ENCODE results near the gene DLST.

Gene DLST

DNA sequence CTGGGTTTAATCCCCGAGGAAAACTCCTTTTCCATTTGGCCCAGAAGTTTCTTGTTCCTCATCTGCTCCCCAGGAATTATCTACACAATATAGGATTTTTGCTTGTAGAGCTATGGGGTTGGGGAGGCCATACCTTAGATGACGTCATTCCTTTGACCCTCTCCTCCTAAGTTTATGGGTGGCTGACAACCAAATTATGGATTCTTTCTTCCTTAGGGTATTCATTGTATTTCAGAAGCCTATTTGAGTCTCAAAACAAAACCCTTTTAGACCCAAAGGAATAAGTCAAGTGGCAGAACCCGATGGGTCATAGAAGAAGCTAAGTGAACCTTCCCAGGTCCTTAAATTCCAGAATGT, 20.0 kb upstream of the DLST start:
- DNase-seq = no peak

DNA sequence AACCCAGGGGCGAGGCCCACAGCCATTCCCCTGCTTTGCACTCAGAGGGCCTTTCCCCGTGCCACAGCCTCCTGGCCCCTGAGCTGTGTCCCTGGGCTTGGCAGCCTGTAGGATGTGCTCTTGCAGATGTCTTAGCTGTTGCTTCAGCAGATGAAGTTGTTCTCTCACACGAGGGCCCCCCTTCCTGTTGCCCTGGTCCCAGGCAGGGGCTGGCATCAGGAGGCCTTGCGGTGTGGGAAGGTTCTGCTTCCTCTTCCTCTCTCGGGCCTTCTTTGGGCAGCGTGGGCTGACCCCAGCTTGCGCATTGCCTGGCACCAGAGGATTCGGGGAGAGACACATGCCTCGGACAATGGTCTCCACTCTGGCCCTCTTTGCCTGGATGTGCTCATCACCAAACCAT, 18.4 kb upstream of the DLST start:
- no peak for DNase-seq

DNA sequence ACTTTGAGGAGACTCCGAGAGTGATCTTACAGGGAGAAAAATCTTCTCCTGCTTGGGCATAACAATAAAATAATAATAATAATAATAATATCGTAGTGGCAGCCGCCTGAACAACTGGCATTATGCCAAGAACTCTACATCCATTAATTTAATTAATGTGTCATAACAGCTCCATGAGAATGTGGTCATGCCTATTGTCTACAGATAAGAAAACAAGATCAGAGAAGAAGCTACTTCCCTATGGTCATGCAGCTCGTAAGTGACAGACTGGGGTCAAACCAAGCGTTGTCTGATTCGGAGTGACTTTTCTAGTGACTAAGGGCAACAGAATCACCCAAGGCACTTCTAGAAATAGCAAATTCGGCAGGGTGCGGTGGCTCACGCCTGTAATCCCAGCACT, 17.5 kb upstream of the DLST start:
- no peak for DNase-seq

DNA sequence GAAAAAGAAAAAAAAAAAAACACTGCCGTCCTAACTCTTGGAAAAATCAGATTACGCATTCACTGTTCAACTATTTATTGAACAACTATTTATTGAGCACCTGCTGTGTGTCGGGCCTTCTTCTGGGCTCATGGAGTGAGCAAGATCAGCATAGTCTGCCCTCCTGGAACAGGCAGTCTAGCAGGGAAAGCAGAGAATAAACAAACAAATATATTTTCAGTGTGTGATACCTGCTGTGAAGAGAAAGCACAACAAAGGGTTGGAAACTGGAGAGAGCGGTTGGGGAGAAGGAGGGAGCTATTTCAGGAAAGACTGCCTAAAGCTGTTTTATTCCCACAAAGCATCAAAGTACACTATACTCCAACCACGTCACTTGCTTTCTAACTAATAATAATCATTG, 16.6 kb upstream of the DLST start:
- DNase-seq = no peak

DNA sequence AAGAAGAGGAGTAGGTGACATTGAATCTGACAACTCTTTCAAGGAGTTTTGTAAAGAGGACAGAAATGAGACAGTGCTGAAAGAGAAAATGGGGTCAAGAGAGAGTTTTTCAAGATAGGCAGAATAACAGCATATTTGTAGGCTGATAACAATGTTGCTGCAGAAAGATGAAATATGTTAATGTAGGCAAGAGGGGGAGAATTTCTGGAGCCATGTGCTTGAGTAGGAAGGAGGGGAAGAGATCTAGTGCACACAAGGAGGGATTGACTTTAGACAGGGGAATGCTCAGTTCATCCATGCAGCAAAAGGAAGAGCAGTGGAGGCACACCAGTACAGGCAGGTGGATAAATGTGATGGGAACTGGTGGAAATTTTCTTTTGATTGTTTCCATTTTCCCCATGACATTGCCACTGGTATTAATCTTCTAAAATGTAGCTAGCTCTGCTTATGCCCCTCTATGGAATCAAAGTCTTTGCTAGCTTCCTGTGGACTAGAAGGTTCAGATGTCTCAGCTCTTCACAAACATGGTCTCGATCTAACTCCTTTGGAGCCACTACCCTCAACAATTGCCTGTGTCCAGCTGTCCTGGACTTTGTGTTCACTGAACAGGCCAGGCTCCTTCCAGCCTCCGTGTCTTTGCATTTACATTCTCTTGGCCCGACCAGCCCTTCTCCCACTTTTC, 14.9 kb upstream of the DLST start:
- no peak for DNase-seq

DNA sequence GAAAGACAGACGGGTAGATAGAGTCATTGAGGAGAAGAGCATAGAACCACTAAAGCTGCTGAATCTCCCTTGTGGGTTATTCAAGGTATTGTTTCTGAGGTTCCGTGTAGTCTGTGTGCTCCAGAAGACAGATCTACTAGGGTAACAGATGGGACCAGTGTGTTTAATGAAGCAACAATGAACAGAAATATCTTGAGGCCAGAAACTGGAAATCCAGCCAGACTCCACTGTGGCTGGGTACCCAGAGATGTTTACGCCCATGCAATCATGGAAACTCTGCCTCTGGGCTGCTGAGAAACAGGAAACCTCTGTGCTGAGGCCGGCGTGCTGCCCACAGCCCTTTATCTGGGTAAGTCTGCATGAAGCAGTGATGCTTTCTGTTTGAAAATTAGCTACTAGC, 14.0 kb upstream of the DLST start:
- DNase-seq = no peak

DNA sequence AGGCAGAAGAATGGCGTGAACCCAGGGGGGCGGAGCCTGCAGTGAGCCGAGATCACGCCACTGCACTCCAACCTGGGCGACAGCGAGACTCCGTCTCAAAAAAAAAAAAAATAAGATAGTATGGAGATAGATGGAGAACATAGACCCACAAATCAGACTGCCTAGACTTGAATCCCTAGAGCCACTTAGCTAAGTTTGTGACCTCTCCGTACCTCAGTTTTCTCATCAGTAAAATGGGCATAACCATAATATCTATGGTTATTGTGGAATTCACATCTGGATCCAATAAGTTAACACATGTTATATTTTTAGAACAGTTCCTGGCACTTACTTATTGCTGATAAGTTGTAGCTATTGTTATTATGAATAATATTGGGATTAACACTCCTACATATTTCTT, 13.0 kb upstream of the DLST start:
- no peak for DNase-seq

DNA sequence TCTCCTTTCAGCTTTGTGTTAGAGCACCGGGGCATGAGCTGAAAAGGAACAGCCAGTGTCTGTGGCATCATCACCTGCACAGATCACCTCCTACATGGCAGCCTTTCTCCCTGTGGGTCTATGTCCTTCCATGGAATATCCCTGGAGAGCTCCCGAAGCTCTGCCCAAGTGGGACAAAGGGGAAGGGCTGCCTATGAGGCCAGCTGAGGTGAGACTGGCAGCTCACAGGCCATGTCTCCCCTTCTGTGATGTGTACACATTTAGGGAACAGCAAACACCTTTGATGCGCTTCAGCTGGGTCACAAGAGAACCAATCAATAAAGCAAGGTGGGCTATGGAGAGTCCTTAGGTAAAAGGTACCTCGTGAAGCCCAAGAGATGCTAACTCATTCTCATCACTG, 9.9 kb upstream of the DLST start:
- DNase-seq = no peak

DNA sequence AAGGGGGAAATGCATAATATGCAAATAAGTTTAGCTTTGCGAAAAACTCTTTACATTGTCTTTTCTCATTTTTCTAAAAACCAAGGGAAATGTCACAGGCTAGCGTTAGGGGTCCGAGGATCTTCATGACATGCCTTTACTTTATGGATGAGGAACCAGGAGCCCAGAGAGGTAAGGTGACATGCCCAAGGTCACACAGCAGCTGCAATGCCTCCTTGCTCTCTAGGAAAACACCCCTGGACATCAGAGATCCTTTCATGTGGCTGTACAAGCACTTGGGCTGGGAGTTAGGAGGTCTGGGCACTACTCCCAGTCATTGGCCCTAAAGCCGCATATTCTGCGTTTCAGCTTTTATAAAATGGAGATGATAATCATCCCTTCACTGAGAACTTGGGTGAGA, 6.5 kb upstream of the DLST start:
- DNase-seq = no peak

DNA sequence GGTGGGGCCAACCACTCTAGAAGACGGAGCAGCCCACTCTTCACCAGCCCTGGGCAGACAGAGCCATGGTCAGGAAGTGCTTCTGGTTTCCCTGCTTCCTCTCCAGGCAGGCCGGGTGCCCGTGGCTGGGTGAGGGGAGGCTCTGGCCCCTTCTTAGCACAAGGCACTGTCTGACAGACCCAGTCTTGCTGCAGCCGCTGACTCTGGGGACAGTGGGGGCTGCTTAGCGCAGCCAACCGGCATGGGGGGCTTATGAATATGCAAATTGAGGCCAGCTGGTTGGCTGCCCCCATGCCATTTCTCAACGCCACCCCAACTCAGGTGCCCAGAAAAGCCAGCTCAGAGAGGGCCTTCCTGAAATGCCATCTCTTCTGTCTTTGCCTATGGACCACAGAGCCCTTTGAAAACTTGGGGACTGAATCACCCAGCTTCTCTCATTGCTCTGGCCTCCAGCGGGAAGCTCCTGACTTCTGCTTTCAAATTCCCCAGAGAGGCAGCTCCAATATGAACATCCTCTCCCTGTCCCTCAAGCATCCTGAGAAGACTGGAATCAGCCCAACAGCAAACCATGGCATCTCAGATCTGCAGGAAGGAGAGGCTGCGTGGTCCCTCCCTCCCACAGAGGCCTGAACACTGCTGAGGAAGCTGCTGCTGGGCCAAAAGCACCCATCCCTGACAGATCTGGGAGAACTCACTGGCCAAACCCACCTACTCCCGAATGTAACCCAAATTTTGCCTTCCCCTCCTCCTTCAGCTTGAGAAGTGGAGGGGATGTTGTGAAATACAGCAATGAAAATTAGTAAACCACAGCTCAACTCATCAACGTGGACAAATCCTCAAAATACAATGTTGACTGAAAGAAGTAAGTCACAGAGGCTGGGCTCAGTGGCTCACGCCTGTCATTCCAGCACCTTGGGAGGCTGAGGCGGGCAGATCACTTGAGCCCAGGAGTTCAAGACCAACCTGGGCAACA, 5.5 kb upstream of the DLST start, which contains the start of gene PROX2:
PROX2 (minus strand) TSS at position 205 of the 973 bp plus-strand sequence. CDS start 12,311 bp downstream, outside the sequence.
- no peak for DNase-seq

DNA sequence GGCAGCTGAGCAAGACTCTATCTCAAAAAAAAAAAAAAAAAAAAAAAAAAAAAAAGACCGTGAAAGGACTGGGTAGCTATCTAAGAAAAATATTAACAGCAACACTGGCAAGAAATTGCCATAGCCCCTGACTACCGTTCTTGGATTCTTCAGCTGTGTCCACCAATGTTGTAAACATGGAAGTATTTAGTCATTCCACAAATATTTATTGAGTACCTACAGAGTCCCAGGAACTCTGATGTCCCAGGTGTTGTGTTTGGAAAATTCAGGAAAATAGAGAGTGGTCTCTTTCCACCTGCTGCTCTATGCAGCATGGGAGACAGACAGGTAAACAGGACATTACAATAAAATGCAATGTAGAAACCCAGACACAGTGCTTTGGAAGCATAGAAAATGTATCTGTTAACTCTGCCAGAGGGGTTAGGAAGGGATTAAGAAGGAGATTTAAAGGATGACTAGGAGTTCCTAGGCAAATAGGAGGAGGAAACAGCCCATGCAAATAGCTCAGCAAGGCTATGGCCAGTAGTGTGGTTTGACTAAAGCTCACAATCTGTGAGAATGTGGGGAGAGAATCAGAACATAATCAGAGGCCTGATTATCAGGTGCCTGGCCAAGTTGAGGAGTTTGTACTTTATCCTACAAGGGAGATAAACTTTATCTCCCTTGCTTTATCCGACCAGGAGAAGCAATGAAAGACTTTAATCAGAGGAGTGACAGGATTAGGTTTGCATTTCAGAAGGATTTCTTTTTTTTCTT, 2.1 kb upstream of the DLST start:
- DNase-seq = no peak

DNA sequence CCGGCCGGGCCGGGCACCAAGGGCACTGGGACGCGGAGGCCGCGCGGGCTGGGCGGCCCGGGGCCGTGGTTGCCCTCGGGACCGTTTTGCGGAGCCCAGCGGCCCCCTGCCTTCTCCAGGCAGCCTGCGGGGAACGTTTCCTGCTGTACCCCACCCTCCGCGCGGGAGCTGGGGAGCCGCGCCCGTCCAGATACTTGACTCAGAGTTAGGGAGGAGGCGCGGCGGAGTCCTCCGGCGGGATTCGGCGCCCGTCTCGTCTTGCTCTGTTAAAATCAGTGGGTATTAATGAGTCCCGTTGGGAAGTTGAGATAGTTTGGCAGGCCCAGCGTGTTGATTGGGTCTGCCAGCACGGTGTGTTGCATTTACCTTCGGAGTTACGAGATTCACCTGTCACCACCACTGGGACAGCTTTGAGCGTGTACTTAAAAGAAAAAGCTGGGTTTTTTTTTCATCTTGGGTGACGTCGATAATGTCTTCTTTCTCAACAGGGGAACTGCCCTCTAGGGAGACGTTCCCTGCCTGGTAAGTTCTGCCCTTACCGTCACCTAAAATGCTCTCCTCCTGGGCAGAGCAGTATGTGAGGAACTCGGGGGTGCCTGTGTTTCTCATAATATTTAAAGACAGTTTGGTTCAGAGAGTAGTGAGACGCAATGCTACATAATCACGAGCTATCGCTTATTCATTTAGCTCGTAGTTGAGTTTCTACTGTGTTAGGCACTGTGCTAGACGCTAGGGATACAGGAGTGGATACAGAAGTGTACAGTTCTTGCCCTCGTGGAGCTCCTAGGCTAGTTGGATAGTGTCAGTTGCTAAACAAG, 596 bp downstream of the DLST start:
- DNase-seq = no peak

DNA sequence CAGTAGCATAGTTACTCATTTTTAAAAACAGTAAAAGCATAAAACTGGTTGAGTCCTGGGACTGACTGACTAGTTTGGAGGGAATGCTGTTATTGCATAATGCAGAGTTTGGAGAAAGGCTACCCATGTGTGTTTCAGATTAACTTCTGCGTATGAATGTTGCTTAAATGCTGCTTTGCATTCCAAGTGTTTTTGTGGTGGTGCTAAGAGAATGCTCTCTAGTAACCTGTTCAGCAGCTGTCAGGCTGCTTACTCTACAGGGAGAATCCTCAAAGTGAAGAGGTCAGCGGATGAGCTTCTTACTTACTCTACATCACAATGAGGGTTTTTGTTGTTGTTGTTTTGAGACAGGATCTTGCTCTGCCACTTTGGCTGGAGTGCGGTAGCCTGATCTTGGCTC, 4.3 kb downstream of the DLST start:
- DNase-seq = no peak

DNA sequence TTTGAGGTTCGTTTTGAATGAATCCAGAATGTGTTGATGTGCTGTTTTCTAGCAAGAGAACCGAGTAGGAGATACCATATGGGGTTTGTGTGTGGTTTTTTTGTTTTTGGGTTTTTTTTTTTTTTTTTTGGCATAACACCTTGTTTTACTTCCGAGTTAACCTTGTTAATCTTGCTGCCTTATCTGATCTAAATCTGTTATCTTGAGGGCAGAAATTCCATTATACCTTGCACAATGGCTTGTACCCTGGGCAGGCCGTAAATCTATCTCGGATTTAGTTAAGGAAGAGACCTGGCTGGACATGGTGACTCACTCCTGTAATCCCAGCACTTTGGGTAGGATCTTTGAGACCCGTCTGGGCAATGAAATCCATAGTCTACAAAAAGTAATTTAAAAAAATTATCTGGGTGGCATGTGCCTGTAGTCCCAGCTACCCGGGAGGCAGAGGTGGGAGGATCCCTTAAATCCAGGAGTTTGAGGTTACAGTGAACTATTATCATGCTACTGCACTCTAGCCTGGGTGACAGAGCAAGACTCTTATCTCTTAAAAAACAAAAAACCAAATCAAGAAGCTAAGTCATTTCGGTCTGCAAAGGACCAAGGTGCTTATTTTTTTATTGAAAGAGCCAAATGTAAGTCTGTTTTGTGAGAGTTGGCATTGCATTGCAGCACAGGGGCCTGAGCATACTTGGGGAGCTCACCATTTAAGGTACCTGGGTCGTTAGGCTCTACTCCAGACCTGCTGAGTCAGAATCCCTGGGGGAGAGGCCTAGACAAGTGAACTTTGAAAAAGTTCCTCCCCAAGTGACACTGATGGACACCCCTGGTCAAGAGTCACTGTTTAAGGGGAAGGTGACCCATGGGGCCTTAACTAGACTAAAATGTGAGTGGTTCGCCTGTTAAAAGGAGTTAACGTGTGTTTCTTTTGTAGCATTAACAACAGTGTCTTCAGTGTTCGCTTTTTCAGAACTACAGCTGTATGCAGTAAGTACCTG, 6.7 kb downstream of the DLST start:
- no peak for DNase-seq

DNA sequence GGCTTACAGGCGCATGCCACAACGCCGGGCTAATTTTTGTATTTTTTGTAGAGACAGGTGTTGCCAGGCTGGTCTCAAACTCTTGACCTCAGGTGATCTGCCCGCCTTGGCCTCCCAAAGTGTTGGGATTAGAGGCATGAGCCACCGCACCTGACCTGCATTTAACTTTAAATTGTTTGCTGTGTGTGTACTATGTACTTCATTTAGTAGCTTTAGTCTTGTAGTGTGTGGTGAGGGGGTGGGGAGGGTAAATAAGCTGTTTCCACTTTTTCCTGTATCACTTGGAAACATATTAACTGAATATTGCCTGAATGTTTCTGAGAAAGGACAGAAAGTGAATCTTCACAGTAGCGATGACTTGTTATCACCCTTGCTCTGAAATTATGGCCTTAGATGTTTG, 8.5 kb downstream of the DLST start:
- DNase-seq = no peak

DNA sequence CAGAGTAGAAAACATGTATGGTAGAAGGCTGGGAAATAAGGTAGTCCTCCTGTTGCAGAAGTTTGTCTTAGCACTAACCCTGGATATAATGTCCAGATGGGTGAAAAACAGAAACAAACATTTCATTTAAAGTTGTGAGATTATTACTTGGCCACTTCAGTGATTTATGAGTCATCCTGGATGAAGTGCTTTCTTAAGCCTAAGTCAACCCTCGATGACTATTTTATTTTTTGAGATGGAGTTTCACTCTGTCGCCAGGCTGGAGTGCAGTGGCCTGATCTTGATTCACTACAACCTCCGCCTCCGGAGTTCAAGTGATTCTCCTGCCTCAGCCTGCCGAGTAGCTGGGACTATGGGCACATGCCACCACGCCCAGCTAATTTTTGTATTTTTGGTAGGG, 10.2 kb downstream of the DLST start:
- DNase-seq = no peak

DNA sequence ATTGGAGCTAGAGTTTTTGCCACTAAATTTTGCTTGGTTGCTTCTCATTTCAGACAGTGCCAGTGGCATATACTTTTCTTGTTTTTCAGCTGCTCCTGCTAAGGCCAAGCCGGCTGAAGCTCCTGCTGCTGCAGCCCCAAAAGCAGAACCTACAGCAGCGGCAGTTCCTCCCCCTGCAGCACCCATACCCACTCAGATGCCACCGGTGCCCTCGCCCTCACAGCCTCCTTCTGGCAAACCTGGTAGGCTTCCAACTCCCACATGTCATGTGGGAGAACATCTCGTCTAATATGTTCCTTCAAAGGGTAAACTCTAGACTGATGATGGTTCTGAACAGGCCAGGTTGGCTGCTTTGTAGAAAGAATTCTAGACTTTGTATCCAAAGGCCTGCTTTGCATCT, 11.0 kb downstream of the DLST start:
- DNase-seq = no peak

DNA sequence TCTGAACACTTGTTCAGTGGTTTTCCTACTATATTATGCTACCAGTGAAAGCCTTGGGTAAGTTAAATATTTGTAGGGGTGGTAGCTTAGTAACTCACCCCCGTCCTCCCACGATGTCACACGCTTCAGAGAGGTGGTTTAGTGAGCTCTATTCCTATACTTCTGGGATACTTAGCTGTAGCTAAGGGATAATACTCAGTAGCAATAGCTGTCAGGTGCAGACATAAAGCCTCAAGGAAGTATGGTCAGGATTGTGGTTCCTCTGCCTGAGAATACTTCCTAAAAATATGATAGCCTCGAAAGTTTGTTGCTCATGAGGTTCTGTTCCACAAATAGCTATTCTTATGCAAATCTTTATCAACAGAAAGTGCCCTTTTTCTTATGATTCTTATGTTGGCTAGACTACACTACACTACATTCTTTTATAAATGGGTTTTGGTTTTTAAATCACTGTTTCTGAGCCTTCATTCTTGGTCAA, 11.9 kb downstream of the DLST start:
- no peak for DNase-seq

DNA sequence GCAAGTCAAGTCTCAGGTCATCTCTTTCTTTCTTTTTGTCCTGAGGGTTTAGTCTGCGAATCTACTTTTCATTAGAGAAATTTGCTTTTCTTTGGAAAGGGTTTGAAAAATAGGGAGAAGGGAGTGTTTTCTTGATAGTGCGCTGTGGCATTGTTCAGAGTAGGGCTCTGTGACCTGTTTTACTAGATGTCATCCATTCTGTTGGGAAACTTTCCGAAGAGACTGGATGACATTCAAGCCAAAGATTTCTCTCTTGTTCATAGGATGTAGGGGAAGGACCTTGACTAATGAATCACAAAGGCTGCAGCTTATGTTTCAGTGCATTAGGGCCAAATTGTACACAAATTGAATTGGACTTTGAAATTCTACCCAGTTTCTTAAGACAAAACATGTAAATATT, 14.7 kb downstream of the DLST start:
- DNase-seq = no peak

DNA sequence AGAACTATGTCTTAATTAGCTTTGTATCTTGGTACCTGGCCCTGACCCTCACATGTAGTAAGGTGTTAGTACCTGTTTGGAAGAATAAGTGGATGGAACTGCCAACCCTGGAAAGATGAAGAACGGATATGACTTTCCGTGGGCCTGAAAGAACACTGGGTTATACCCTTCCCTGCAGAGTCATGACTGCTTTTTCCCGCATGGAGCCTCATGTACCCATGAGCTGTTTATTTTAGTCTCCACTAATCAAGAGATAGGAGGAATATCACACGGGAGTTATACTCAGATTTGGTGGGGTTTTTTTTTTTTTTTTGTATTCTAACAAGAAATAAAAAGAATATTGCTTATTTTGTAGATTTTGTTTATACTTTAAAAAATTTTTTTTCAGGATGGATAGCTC, 15.9 kb downstream of the DLST start:
- no peak for DNase-seq

DNA sequence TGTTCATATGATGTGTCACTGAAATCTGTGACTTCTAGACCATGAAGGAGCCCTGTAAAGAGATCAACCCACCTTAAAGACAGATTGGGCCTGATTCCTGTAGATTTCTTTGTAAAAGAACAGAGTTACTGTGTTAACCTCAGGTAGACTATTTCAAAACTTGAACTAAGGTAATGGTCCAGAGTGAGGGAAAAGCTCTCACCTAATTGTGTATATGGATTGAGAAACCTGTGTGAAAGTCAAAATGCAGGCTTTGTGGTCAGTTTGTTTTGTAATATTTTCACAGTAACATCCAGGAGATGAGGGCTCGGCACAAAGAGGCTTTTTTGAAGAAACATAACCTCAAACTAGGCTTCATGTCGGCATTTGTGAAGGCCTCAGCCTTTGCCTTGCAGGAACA, 16.4 kb downstream of the DLST start:
- no peak for DNase-seq

Measured in GOT3 (cell line).